ENCODE measurements around the gene GNG2.

Gene GNG2

DNA sequence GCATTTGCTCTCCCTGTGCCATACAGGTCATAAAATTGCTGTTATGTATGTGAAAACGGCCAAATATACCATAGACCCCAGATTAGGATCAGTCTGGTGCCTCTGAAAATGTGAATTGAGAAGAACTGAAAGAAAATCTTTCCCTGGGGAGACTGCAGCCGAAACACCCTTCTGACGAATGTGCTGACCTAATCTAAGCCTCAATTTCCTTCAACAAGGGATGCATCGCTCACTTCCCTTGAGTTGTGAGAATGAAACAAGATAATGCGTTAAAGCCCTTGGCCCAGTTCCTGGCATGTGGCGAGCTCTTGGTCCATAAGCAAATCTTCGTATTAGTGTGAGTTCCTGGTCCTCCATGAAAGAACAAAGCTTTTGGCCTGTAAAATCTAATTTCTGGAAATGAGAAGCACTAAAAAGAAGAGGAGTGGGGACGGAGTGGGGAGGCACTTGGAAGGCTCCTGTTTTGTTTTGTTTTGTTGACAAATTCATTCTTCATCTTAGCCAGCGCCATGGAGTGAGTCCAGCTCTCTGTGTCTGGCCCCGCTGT lies 79.4 kb downstream of the GNG2 start:
- DNase-seq (ENCODE audit: low read depth in 3 of 3): no peak

- DNase-seq (ENCODE audit: low read depth in 3 of 3): no peak
Measured at GRCh38 chr14:51942971-51943370, 82.6 kb downstream of the GNG2 start.

DNA sequence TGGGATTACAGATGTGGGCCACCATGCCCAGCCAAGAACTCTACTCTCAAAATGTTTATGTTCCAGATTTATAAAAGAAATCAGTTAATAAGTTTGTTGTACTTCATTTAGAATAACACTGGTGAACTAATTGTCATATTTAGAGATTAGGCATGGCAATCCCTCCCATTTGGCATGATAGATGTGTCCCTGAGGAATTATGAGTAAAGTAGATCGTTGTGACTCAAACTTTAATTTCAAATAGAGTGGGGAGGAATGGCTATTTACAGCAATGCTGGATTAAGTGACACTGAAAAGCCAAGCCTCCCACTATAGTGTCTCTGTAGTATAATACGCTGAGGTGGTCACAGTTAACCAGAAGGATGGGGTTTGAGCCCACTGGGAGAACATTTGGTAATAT lies 89.6 kb downstream of the GNG2 start:
- DNase-seq (ENCODE audit: low read depth in 3 of 3): no peak

DNA sequence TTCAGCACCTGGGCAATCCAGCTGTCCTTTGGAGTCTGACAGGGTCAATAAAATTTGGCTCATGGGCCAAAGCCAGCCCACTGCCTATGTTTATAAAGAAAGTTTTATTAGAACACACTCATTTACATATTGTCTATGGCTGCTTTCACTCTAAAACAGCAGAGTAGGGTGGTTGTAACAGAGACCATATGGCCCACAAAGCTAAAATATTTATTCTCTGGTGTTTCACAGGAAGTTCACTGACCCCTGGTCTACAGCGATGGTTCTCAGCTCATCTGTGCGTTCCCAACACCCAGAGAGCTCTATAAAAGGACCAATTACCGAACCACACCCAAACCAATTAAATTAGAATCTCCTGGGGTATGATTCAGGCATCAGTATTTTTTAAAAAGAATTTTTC lies 91.2 kb downstream of the GNG2 start:
- no peak for DNase-seq (ENCODE audit: low read depth in 3 of 3)

DNA sequence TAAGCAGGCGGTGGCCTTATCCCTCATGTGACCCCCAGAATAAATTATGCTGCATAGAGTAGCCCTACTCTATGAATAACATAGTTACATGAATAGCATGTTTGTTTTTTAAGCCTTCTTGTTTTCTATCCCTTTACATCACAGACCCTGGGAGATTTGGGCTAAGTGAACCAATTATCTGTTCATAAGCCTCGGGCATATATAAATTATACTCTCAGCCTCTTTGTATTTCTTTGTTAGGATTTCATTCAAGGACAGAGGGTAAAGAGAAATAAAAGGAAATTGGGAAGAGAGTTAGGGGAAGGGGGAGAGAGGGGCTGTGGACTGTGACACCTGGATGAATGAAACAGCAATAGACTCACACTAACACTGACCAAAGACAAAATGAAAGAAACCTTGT lies 93.6 kb downstream of the GNG2 start:
- no peak for DNase-seq (ENCODE audit: low read depth in 3 of 3)

- DNase-seq (ENCODE audit: low read depth in 3 of 3): no peak
Measured at GRCh38 chr14:51954657-51955056, 94.2 kb downstream of the GNG2 start.

- DNase-seq (ENCODE audit: low read depth in 3 of 3): no peak
Measured at GRCh38 chr14:51957950-51958349, 97.5 kb downstream of the GNG2 start.

- DNase-seq (ENCODE audit: low read depth in 3 of 3): no peak
Measured at GRCh38 chr14:51959928-51960327, 99.5 kb downstream of the GNG2 start.

- DNase-seq (ENCODE audit: low read depth in 3 of 3): no peak
Measured at GRCh38 chr14:51960866-51961265, 100.5 kb downstream of the GNG2 start.

DNA sequence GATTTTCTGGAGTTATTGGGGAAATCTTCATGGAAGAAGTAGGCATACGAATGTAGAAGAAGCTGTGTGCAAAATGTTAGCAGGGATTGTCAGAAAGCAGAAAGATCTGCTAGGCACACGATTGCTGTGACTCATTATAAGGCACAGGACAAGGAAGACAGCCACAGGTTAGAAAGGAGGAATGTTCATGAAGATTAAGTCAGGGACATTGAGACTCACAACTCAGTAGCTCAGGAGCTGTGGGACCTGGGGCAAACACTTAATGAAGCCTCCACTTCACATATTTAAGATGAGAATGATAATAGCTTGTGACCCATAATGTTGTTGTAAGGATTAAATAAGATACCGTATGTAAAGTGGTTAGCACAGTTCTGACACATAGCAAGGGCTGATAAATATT lies 102.3 kb downstream of the GNG2 start:
- no peak for DNase-seq (ENCODE audit: low read depth in 3 of 3)

GRCh38 chr14:51963286-51963685 lies 102.9 kb downstream of the GNG2 start:
- no peak for DNase-seq (ENCODE audit: low read depth in 3 of 3)

DNA sequence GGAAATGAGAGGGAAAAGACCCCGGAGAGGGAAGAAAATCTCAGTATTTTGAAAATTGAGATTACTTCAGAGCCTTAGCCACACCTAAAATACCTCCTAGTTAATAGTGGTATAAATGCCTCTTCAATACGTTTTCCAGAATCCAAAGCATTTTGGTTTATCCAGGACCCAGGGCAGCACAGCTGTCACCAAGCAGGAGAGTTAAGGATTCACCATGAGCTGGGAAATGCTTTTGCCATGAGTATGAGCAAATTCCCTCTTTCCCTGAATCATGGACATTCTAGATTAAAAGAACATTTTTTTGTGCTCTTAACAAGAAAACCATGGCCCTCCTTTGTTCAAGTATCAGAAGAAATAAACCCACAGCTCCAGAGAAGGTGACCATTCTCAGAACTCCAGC lies 107.1 kb downstream of the GNG2 start:
- no peak for DNase-seq (ENCODE audit: low read depth in 3 of 3)

- DNase-seq (ENCODE audit: low read depth in 3 of 3): no peak
Measured at GRCh38 chr14:51969852-51970540, 109.6 kb downstream of the GNG2 start.

DNA sequence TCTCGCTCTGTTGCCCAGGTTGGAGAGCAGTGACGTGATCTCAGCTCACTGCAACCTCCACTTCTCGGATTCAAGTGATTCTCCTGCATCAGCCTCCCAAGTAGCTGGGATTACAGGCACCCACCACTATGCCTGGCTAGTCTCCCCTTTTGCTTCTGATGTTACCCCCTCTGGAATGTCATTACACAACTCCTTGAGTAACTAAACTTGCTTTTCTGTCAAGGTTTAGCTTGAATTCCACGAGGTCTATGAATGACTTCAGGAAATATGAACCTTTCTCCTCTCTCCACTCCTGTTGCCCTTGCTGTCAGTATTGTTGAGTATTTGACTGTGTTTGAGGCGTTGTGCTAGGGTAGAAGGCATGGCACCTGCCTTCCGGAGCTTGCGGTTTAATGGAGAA lies 112.2 kb downstream of the GNG2 start:
- no peak for DNase-seq (ENCODE audit: low read depth in 3 of 3)

DNA sequence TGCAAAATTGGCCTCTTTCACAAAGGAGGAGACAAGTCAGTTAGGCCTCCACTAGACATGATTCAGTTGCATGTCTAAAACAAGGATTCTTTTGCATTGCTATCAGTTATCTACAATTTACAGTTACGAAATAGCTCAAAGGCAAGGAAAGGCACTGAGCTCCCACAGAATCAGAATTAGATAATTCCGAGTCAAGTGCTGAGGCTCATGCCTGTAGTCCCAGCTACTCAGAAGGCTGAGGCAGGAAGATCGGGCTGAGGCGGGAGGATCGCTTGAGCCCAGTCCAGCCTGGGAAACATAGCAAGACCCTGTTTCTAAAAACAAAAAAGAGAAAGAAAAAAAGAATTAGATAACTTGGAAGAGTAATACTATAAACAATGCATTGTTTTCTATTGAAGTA lies 116.7 kb downstream of the GNG2 start:
- DNase-seq (ENCODE audit: low read depth in 3 of 3): no peak

DNA sequence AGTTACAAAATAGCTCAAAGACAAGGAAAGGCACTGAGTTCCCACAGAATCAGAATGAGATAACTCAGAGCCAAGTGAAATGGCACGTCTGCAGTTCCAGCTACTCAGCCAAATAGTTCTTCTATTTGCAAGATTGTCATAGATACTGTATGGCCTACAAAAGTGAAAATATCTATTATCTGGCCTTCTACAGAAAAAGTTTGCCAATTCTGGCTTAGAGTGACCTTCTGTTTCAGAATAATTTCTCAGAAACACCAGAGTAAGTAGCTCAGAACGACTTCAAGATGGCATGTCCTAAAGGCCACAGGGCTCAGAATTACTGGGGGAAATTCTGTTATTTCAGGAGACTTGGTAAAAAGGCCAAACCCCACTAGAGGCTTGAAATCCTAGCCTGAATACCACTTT lies 118.3 kb downstream of the GNG2 start:
- no peak for DNase-seq (ENCODE audit: low read depth in 3 of 3)

- peak; percentile 60 to 78 (median 69) for DNase-seq (ENCODE audit: low read depth in 3 of 3)
Measured at GRCh38 chr14:51979088-51979709, 118.8 kb downstream of the GNG2 start.

- no peak for DNase-seq (ENCODE audit: low read depth in 3 of 3)
Measured at GRCh38 chr14:51981218-51981854, 120.9 kb downstream of the GNG2 start.

DNA sequence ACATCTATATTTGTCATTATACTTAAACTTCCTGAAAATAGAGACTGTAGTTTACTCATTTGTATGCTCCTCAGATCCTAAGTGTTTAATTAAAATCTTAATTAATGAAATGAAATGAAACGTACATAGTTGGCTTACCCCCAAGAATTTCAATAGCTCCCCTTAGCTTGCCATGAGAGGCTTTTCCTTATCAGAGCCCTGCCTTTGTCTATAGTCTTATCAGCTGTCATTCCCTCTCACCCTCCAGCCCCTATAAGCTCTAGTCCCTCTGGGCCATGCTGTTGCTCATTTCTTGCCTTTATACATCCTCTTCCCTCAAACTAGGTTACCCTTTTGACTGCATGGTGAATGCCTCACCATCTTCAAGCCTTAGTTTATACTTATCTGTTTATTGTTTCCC lies 127.8 kb downstream of the GNG2 start:
- no peak for DNase-seq (ENCODE audit: low read depth in 3 of 3)

GRCh38 chr14:51989293-51990234 lies 129.2 kb downstream of the GNG2 start, which contains the start of gene RTRAF:
Gene RTRAF (plus strand): TSS chr14:51989546. CDS start chr14:51989640, 94 bp downstream.
- peak; percentile 83 to 89 (median 86) for DNase-seq (ENCODE audit: low read depth in 3 of 3)

GRCh38 chr14:51990488-51990887 lies 130.1 kb downstream of the GNG2 start:
- DNase-seq (ENCODE audit: low read depth in 3 of 3): no peak

Measured in stimulated activated CD4-positive, alpha-beta T cell treated with anti-CD3 and anti-CD28 coated beads, TNF-alpha, amount 100 ng/mL, for 48 hours (primary cell).